ENCODE data around the gene FAM221B.

The FAM221B gene

DNA sequence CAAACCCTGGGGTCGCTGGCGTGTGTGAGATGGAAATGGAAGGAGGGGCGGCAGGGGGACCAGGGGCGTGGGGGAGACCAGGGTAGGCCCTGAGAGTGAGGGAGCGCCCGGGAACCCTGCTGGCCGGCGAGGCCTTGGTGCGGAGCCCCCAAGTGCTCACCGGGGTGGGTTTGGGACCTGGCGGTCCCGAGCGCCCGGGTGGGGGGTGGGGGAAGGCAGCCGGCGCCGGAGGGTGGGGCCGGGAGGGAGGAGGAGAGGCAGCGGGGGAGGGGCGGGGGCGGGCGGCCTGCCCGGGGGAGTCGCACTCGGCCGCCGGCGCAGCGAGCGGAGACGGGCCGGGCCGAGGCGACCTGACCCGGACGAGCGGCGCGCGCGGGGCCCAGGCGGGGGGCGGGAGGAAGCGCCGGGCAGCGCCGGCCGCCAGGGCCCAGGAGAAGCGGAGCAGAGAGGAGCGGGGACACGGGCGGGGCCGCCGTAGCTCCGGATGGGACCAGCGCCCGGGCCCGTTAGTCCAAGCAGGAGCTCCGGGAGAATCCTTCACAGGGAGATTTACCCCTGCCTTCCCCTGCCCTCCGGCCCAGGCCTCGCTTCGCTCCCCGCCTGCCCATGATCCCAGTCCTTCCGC, 37.1 kb downstream of the FAM221B start, which contains the start of gene NPR2:
NPR2 (plus strand) TSS at position 295 of the 625 bp plus-strand sequence. CDS start 818 bp downstream, outside the sequence.
- DNase-seq (ENCODE audit: low spot score), result peak; percentile 77

DNA sequence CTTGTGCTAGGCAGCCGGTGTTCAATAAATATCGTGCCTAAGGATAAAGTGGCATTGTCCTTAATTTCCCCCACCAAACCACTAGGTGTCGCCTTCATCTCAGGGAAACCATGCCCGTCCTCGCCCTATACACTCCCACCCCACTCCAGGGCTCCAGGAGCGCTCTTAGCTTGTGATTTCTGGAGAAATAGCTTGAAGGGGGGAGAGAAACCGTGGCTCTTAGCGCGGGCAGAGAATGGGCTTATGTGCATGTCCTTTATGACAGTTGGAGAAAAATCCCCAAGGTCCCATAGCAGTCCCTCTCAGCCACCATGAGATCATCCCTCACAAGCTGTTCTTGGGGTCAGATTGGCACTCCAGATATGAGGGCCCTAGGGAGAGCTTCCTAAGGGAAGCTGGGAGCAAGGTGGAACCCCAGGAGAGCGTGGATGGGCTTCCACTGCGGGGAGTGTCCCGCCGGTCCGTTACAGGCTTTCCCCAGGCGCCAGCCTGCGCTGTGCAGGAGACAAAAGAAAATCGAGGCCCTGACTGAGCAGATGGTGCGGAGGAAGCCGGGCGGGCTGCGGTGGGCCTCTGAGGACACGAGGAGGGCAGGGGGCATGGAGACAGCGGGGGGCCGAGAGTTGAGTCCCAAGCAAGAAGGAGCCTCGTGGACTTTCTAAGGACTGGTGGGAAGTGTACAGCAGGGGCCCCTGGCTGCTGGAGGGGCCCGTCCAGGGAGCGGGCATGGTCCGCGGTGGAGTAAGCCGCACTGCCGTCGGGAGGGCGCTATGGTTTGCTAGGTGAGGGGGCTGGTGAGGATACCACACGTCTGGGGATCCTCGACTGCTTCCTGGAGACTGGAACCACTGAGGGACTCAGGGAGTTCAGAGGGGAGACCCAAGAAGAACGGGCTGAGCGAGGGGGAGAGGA, 37.9 kb downstream of the FAM221B start:
- DNase-seq (ENCODE audit: low spot score), result peak; percentile 81

DNA sequence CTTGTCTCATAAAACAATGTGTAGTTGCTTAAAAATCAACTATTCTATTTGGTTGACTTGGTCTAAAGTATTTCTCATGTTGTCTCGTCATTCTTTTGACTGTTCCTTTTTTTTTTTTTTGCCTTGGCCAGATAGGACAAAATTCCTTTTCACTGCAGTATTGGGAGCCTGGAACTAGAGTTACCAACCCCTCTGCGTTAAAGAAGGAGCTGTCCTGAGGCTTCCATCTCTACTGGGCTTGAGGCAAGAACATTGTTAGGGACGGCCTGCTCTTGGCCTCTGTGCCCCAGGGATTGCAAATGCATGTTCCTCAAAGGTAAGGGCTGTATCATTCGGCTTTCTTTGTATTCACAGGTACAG, 38.5 kb downstream of the FAM221B start:
- no peak for DNase-seq (ENCODE audit: low spot score)

DNA sequence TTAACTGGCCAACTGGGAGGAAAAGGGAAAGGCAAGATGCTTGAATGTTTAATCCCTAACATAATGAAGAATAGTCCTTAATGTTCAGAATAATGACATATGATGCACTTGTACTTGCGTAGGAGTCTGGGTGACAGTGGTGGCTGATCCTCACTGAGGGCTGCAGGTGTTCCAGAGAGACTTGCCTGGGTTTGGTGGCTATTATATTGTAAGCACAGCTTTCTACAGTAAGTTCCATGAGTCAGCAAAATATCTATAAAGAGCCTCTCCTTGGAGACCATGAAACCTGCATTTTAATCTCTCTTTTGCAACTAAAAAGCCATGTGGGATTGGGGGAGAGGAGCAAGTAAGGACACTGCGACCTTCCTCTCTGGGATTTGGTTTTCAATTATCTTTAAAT, 39.0 kb downstream of the FAM221B start:
- DNase-seq (ENCODE audit: low spot score), result no peak

DNA sequence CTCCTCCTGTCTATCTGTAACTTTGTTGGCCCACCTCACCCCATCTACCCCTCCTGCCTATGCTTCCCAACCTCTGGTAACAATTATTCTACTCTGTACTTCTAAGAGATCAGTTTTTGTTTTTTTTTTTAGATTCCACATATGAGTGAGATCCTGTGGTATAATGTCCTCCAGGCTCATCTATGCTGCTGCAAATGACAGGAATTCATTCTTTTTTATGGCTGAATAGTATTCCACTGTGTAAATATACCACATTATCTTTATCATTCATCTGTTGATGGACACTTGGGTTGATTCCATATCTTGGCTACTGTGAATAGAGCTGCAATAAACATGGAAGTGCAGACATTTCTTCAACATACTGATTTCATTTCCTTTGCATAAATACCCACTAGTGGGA, 45.1 kb downstream of the FAM221B start:
- DNase-seq (ENCODE audit: low spot score), result no peak

DNA sequence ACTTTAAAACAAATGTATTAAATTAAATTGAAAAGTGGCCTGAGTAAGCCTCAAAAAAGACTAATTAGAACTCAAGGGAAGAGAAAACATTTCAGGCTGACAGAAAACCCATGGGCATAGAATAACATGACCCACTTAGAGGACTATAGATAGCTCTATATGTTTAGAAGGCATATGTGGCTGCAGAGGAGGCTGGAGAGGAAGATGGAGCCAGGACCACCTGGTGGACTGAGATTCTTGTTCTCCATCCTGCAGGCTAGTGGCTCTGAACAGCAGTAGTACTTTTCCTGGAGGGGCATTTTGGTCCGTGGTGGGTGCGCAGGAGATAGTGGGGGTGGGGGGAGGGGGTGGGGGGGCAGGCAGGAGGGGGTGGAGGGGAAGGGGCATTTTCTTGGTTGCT, 47.5 kb downstream of the FAM221B start:
- DNase-seq (ENCODE audit: low spot score), result no peak

DNA sequence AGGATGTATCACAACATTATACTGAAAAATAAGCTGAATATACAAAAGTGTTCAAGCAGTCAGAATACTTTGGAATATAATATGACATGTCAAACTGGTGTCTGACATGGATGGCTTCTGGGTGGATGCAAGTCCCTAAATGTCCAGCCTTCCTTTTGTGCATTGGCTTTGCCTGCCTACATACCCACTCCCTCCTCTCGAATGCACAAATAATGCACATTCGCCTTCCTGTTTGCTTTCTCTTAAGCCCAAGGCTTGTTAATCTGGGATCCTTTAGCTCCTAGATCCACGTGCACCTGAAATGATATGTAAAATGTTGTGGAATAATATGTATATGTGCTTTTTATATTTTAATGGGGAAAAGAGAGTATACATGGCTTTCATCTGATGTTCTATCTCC, 50.0 kb downstream of the FAM221B start:
- DNase-seq (ENCODE audit: low spot score), result no peak

DNA sequence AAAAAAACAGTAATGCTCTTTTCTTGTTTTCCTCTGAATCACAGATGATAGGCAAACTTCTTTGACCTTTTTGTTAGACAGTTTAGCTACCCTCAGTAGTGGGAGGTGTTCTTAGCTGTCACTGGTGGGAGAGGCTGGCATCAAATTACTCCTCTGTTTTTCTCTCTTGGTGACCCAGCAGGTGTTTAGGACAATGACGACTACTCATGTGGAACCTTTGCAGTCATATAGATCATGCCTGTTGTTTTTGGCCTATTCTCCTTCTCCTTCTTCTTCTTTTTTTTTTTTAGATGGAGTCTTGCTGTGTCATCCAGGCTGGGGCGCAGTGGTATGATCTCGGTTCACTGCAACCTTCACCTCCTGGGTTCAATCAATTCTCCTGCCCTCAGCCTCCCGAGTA, 52.5 kb downstream of the FAM221B start:
- DNase-seq (ENCODE audit: low spot score), result no peak

DNA sequence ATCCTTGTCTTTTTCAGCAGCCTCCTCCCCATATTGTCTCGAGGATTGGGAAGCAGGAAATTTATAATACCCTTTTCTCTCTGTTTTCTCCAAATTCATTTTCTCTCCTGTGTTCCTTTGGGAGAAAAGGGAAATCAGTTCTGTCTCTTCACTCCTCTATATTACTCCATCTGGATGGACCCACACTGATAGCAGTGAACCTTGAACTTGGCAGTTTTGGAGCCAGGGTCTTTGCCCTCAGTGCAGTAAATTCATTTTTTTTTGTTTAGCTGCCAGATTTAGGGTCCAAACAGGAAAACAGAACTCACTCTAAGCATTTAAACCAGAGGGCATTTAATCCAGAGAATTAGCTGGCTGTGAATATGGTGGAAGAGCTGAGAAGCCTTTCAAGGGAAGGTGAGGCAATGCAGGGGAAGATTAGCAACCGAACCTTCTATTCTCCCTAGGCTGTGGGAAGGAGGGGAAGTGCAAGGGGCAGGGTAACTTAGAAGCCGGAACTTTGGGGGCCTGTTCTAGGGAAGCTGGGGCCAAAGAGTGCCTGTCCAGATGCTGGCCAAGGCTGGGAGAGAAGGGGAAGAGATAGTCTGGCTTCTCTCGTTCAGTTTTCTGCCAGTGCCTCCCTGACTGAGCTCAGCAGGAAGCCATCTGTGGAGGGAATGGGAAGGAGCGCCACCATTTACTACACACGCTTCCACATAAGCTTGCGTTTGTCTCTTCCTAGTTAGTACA, 53.5 kb downstream of the FAM221B start:
- DNase-seq (ENCODE audit: low spot score), result no peak

DNA sequence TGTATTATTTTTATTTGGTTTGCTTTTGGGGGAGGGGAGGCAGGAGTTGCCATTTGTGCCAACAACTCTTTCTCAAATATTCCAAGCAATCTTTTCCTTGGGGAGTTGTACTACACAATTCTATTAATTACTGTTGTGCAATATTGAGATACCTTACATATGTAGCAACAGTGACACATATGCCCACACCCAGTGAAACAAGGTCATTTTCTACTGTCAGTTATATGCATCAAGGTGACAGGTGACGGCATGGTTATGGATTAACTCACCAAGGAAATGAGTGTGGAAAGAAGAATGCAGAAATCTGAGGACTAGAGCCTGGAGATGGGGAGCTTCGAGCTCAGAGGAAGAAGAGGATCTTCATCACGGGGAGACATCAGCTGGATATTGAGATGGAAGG, 56.6 kb downstream of the FAM221B start:
- no peak for DNase-seq (ENCODE audit: low spot score)

DNA sequence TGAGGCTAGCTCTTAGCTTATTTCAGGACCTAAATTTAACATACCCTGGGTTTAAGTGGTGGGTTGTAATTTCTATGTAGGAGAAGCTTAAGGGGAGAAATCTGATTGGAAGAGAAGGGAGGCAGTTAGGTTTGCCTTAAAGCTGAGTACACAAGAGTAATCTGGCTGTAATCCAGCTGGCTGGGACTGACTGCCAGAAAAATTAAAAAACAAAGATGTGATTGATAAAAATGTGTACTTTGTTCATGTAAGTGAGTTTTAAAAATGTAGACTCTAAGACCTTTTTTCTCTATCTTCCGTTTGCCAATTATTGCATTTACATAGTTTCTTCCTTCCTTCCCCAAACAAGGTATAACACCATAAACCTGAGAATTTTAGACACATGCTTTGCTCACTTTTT, 57.0 kb downstream of the FAM221B start:
- no peak for DNase-seq (ENCODE audit: low spot score)

DNA sequence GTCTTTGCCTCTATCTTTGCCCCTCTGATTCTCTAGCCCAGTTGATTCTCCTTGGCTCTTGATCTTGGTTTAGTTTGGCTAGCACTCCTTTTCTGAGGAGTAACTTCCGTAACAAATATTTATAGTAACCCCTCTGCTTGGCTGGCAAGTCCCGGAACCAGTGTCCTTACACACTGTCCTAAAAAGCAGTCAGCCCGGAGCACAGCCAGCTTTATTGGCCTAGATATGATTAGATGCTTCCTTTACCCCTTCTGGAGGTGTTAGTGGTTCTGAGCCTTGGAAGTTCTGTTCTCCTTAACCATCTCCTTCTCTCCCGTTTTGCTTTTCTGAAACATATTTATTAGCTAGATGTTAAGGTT, 57.5 kb downstream of the FAM221B start:
- no peak for DNase-seq (ENCODE audit: low spot score)

DNA sequence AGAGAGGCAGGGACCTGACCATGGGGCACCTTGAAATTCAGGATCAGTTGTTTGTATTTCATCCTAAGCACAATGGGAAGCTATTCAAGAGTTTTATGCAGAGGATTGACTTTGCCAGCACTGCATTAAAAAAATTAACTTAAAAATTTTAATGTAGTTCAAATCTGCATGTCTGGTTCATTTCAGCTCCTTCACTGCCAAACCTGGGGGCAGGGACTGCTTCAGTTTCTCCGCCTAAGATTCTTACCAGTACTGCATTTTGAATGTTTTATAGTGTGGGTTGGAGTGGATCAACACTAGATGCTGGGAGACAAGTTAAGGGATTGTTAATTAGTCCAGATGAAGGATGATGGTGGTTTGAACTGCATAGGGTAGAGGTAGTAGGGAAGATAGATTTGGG, 58.8 kb downstream of the FAM221B start:
- no peak for DNase-seq (ENCODE audit: low spot score)

DNA sequence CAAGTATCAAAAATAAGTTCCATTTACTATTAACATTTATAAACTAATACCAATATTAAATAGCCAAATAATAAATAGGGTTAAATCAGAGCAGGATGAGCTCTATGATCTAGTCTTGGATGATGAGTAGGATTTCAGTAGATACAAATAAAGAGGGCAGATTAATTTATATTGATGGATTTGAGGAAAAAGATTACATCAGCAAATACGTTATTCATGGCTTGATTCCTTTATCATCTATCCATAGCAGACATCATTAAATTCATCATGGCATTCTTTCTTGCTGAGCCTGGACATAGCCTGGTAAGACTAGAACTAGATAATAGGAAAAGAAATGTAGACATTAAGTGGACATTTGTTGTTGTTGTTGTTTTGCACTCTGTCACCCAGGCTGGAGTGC, 61.1 kb downstream of the FAM221B start:
- no peak for DNase-seq (ENCODE audit: low spot score)

DNA sequence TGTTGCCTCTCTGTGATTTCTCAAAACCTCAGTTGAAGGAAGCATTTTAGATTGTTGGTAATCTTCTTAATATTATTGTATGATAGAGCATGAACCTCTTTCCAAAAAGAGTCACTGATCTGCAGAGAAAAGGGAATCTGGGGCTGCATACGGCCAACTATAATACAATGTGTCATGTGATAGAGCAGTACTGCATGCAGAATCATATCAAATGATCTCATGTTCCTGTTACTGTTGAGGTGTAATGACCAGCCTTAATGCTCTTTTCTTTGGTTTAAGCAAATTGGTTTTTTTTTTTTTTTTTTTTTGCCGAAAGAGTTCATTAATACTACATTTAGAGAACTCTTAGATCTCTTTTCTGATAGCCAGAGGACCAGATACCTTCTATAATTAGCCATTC, 61.5 kb downstream of the FAM221B start:
- no peak for DNase-seq (ENCODE audit: low spot score)

Measured in left forelimb (tissue), 1 donor.